NT2/D1 (cell line): ENCODE measurements around the gene KRT82.

ENCODE experiments used
- SUZ12 ChIP-seq: IDR thresholded peaks from 2 replicates; pipeline ENCODE4 v1.6.1; 2011; ENCODE audit not compliant: insufficient read length, insufficient read depth; ENCODE audit errors: extremely low read depth
- YY1 ChIP-seq: IDR thresholded peaks from 2 replicates; pipeline ENCODE4 v1.6.1; 2011; ENCODE audit not compliant: insufficient read length, insufficient read depth
- ZNF274 ChIP-seq: IDR thresholded peaks from 2 replicates; pipeline ENCODE4 v1.6.1; 2011; ENCODE audit warnings: mild to moderate bottlenecking, low read depth, low read length

DNA sequence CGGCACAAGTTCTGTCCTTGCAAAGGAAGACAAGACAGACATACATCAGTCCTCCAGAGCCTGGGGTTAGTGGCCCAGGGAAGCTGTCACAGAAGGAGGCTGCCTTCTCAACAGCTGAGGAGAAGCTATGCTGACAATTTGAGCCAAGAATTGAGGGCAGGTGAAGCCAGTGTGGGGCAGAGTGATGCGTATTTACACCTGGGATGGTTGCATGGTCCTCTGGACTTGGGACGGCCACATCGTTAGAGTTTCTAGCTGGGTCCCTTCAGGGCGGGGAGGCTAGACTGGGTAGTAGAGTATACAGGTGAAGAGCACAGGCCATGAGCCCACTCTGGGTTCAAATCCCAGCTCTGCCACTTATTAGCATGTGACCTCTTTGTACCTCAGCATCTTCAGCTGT is 55.3 kb downstream of the KRT82 start:
- TF ChIP-seq ZNF274 (no peak), YY1 (no peak), SUZ12 (no peak)
